IMR-90 (cell line): Measurements from ENCODE around the gene ILDR2. TPM values are rescaled to one million over a fixed set of nuclear protein-coding genes. Genes with fewer than 3 reads are reported as not detected.

Experiments used
- ATAC-seq: fragments of 200-7000 bp; cut with Tn5 transposase; 2 replicates; pipeline ENCODE4 v1.9.1; 2020; ENCODE audit warnings: low read depth, mild to moderate bottlenecking, moderate library complexity
- BruUV-seq: library from RNA; stranded (reverse); fragments of 400-500 nt; replicated peaks from 2 replicates; lab custom pipeline; 2021; lab: Mats Ljungman, UMichigan
- CTCF ChIA-PET: fragments of 300-600 bp; formaldehyde crosslinking; extraction: SDS; loops from one replicate; lab custom pipeline; 2021; ENCODE audit warnings: antibody characterized with exemption; lab: Yijun Ruan, JAX
- POLR2A ChIA-PET: fragments of 300-600 bp; sonication (Branson Sonifier 250); formaldehyde crosslinking; loops from one replicate; lab custom pipeline; 2022; ENCODE audit warnings: antibody characterized with exemption; ENCODE audit not compliant: unreplicated experiment; lab: Charles Lee
- DNase-seq: peaks from one replicate; pipeline ENCODE4 v3.0.0; 2013
- H2AFZ ChIP-seq: replicated peaks from 2 replicates; pipeline ENCODE3; 2013; ENCODE audit warnings: low read length, mild to moderate bottlenecking; ENCODE audit not compliant: poor library complexity
- H2AK5ac ChIP-seq: 2 replicates; pipeline ENCODE4 v1.6.1; 2013; ENCODE audit warnings: low read depth, low read length, inconsistent platforms
- H2AK9ac ChIP-seq: replicated peaks from 2 replicates; pipeline ENCODE3; 2013; ENCODE audit warnings: mild to moderate bottlenecking, low read depth, low read length, moderate library complexity; ENCODE audit not compliant: poor library complexity
- H2BK120ac ChIP-seq: 2 replicates; pipeline ENCODE4 v1.6.1; 2013; ENCODE audit warnings: low read depth, low read length, inconsistent platforms
- H2BK15ac ChIP-seq: 3 replicates; pipeline ENCODE4 v1.6.1; 2013; ENCODE audit warnings: low read depth, low read length, inconsistent platforms
- H2BK20ac ChIP-seq: 2 replicates; pipeline ENCODE4 v1.6.1; 2013; ENCODE audit warnings: low read depth, mild to moderate bottlenecking, inconsistent platforms, low read length, moderate library complexity
- H2BK5ac ChIP-seq: 2 replicates; pipeline ENCODE4 v1.6.1; 2013; ENCODE audit warnings: mild to moderate bottlenecking, low read depth, low read length, inconsistent platforms; ENCODE audit not compliant: poor library complexity, severe bottlenecking
- H3K14ac ChIP-seq: replicated peaks from 2 replicates; pipeline ENCODE4 v1.6.1; 2013; ENCODE audit warnings: low read depth, low read length, inconsistent platforms
- H3K18ac ChIP-seq: 2 replicates; pipeline ENCODE4 v1.6.1; 2013; ENCODE audit warnings: low read depth, low read length, control low read depth
- H3K23ac ChIP-seq: 2 replicates; pipeline ENCODE4 v1.6.1; 2013; ENCODE audit warnings: low read depth, low read length, inconsistent platforms
- H3K27ac ChIP-seq: 2 replicates; pipeline ENCODE4 v1.5.1; 2013; ENCODE audit warnings: mild to moderate bottlenecking, control low read depth, low read length; ENCODE audit not compliant: insufficient read depth
- H3K27me3 ChIP-seq: 2 replicates; pipeline ENCODE4 v1.6.1; 2013; ENCODE audit warnings: low read length; ENCODE audit not compliant: control insufficient read depth, insufficient read depth
- H3K36me3 ChIP-seq: 2 replicates; pipeline ENCODE4 v1.6.1; 2013; ENCODE audit warnings: low read length, mixed read lengths; ENCODE audit not compliant: control insufficient read depth, insufficient read depth
- H3K4ac ChIP-seq: 2 replicates; pipeline ENCODE4 v1.6.1; 2013; ENCODE audit warnings: low read depth, low read length, inconsistent platforms
- H3K4me1 ChIP-seq: 2 replicates; pipeline ENCODE4 v1.6.1; 2013; ENCODE audit warnings: low read length, mixed read lengths; ENCODE audit not compliant: control insufficient read depth, insufficient read depth
- H3K4me2 ChIP-seq: 2 replicates; pipeline ENCODE4 v1.6.1; 2013; ENCODE audit warnings: low read depth, mild to moderate bottlenecking, control low read depth, low read length, moderate library complexity
- H3K4me3 ChIP-seq: 2 replicates; pipeline ENCODE4 v1.5.1; 2013; ENCODE audit warnings: low read depth, mild to moderate bottlenecking, control low read depth, low read length, moderate library complexity; ENCODE audit not compliant: insufficient read depth
- H3K56ac ChIP-seq: 2 replicates; pipeline ENCODE4 v1.6.1; 2013; ENCODE audit warnings: low read length, inconsistent platforms; ENCODE audit not compliant: insufficient read depth; ENCODE audit errors: extremely low read depth
- H3K79me1 ChIP-seq, 2 experiments: 2 replicates each; pipeline ENCODE4 v1.6.1; 2013; ENCODE audit warnings: low read length in 2 of 2, inconsistent platforms in 1 of 2, low read depth in 1 of 2
- H3K9ac ChIP-seq: 2 replicates; pipeline ENCODE4 v1.6.1; 2013; ENCODE audit warnings: low read depth, low read length, control low read depth
- H3K9me1 ChIP-seq: 2 replicates; pipeline ENCODE4 v1.6.1; 2013; ENCODE audit warnings: low read length, inconsistent platforms; ENCODE audit not compliant: insufficient read depth
- H3K9me3 ChIP-seq: 2 replicates; pipeline ENCODE4 v1.6.1; 2013; ENCODE audit warnings: low read length; ENCODE audit not compliant: control insufficient read depth, insufficient read depth
- H4K20me1 ChIP-seq: 2 replicates; pipeline ENCODE4 v1.6.1; 2013; ENCODE audit warnings: low read length, inconsistent platforms; ENCODE audit not compliant: insufficient read depth
- H4K5ac ChIP-seq: 2 replicates; pipeline ENCODE4 v1.6.1; 2013; ENCODE audit warnings: mild to moderate bottlenecking, low read depth, low read length, control low read depth
- H4K8ac ChIP-seq, 2 experiments: 2 replicates each; pipeline ENCODE4 v1.6.1; 2013; ENCODE audit warnings: low read depth in 2 of 2, low read length in 2 of 2, control low read depth in 1 of 2, inconsistent platforms in 1 of 2
- H4K91ac ChIP-seq: 2 replicates; pipeline ENCODE4 v1.6.1; 2013; ENCODE audit warnings: low read depth, low read length, inconsistent platforms; ENCODE audit not compliant: insufficient read depth
- BHLHE40 ChIP-seq: fragments of 150-350 bp; IDR thresholded peaks from 2 replicates; pipeline ENCODE4 v1.6.1; 2016; ENCODE audit warnings: mild to moderate bottlenecking, low read depth, low read length
- FOS ChIP-seq: fragments of 150-350 bp; IDR thresholded peaks from 2 replicates; pipeline ENCODE4 v1.6.1; 2016; ENCODE audit warnings: low read depth, low read length
- MXI1 ChIP-seq: IDR thresholded peaks from 2 replicates; pipeline ENCODE4 v1.6.1; 2012; ENCODE audit warnings: low read depth, mild to moderate bottlenecking, low read length, moderate library complexity, borderline replicate concordance
- NFE2L2 ChIP-seq: fragments of 150-350 bp; IDR thresholded peaks from 2 replicates; pipeline ENCODE4 v1.6.1; 2016; ENCODE audit warnings: low read depth, mild to moderate bottlenecking, low read length
- WGBS, 2 experiments: methylation state at CpG; one replicate each; pipeline versions ENCODE4 v1.1.5 to v1.1.7; 2013; ENCODE audit warnings: missing lambda C conversion rate in 2 of 2; ENCODE audit not compliant: insufficient read length in 1 of 2; ENCODE audit errors: extremely low coverage in 2 of 2; 5-methylcytosine and 5-hydroxymethylcytosine counted together
- dilution Hi-C: fragments of 300-500 bp; cut with HindIII; formaldehyde crosslinking; loops from one replicate; pipeline ENCODE4 v1.14.3; 2018; ENCODE audit warnings: low sequenced_read_pairs; ENCODE audit not compliant: unreplicated experiment
- in situ Hi-C: fragments of 300-500 bp; cut with MboI; formaldehyde crosslinking; loops from 3 replicates; pipeline ENCODE4 v1.14.3; 2019; ENCODE audit warnings: low sequenced_read_pairs, inconsistent platforms, mixed read lengths
- intact Hi-C: fragments of 100-400 bp; cut with micrococcal nuclease; formaldehyde crosslinking; loops from 2 replicates; pipeline ENCODE4 v1.10.0; 2022
- polyA plus RNA-seq, 3 experiments: library from polyadenylated mRNA; depleted of rRNA; stranded (reverse); fragments of >200 nt; gene quantifications; 2 replicates each; pipeline ENCODE4 v1.2.3, GENCODE V29; 2012; ENCODE audit warnings: low replicate concordance in 1 of 3
- total RNA-seq: library from RNA; depleted of rRNA; stranded (reverse); fragments of >200 nt; gene quantifications from 2 replicates; pipeline ENCODE4 v1.2.3, GENCODE V29; 2012

The ILDR2 gene
- total and polyA plus RNA-seq, 2 of the 4 experiments (the other 2 are of a cell fraction), result under 0.01 TPM; not detected in 1

- Histone ChIP-seq H3K4me2 (peak overlapping the region; percentile 80), H4K91ac (no peak overlapping the region), H3K56ac (no peak overlapping the region), H3K9ac (peak overlapping the region; percentile 15; the same call in 1 of the 2 replicates), H2BK15ac (no peak overlapping the region), H2AFZ (peak overlapping the region; percentile 96), H2BK5ac (no peak overlapping the region), H2AK5ac (no peak overlapping the region), H3K9me3 (no peaks in the 10 kb centered on the region), H2AK9ac (peak overlapping the region; percentile 35), H3K18ac (no peak overlapping the region), H3K14ac (no peak overlapping the region), H3K23ac (no peak overlapping the region), H3K27me3 (no peaks in the 10 kb centered on the region; the same call in 1 of the 2 replicates), H3K4me3 (peak overlapping the region; percentile 88), H2BK20ac (no peak overlapping the region), H3K27ac (no peak overlapping the region), H3K36me3 (no peaks in the 10 kb centered on the region; the same call in 1 of the 2 replicates), H2BK120ac (no peak overlapping the region), H3K4me1 (peaks cover 2% of the 10 kb centered on the region; the same call in 1 of the 2 replicates), H4K20me1 (no peaks in the 10 kb centered on the region), H3K4ac (no peak overlapping the region), H4K8ac (no peak overlapping the region), H4K5ac (no peak overlapping the region), H3K9me1 (peaks cover 5% of the 10 kb centered on the region; the same call in 1 of the 2 replicates), H3K79me1 (peaks cover 18 to 27% of the 10 kb centered on the region in 2 experiments)
- POLR2A ChIA-PET, result interaction anchor here (0.6 kb wide), 1 partner anchor 38 kb away, joined by 3 read pairs; the partner anchor contains the start of gene POGK
- ATAC-seq, result no peak
- TF ChIP-seq FOS, result no peak
- TF ChIP-seq MXI1, result 0 out of 2 replicates have a peak, but pooled peaks have one; percentile 28
- TF ChIP-seq NFE2L2, result no peak
- no peak for TF ChIP-seq BHLHE40
- CTCF ChIA-PET, result interaction anchor here (0.7 to 1.7 kb wide), 4 partner anchors 11 to 183 kb away, joined by 3 to 4 read pairs (median 3); no protein-coding TSS in a partner anchor
- in situ Hi-C loops, result no loop called here
- WGBS, 2 experiments, result no CpG with 5 or more reads among the region's 7 CpGs
- DNase-seq, result no peak
- dilution Hi-C loops, result no loop called here
- intact Hi-C loops, result no loop called here
- no TSS peak for BruUV-seq
Observed at GRCh38 chr1:166876540-166876838, 98.9 kb downstream of the ILDR2 start.
